ENCODE results near the gene CFAP77. TPM values are rescaled to one million over a fixed set of nuclear protein-coding genes. Genes with fewer than 3 reads are reported as not detected.
A peak's percentile ranks its signal among the peaks of the same experiment; 100 is the strongest.

The CFAP77 gene
- polyA plus RNA-seq, 1 donor from 2014 or later = not detected

DNA sequence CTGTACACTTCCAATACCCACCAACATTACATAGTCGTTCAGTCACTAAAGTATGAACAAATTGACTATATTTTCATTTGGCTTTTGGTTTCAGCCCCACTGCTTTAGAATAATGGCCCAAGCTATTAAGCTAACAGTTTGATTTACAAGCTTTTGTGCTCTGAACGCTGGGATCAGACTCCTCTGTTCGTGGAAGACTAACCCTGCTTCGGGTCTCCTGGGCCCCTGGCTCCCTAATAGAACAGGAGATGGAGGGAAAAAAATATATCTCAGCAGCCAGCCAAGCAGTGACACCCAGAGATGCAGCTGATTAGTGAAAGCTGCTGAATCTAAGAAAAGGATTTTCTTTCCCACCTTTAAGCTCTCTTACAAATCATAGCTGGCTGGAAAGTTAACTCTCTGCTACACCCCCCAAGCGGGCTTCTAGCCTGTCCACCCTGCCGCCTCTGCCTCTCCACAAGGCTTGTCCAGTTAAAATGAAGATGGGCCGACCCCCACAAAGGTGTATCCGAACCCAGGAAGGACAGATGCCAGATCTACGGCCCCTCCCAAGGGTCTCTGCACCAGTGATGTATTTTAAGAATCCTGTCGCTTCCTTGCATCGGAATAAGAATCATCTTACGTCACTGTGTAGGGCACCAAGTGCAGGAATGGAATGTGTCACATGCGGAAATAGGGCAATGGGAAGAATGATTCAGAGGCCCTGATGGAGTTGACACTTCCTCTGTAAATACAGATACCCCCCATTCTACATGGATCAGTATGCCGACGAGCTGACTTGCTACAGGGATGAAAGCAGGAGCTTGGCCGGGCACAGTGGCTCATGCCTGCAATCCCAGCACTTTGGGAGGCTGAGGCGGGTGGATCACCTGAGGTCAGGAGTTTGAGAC is 139.0 kb downstream of the CFAP77 start:
- H3F3A ChIP-seq (ENCODE audit: insufficient read depth, low read length, poor library complexity, severe bottlenecking) = no peaks in the 10 kb centered on the region
- H2AFZ ChIP-seq (ENCODE audit: low read depth, low read length) = no peak overlapping the region
- H4K20me1 ChIP-seq (ENCODE audit: insufficient read depth) = no peaks in the 10 kb centered on the region
- no peaks in the 10 kb centered on the region for H3K9me3 ChIP-seq (ENCODE audit: low read length)
- H3K79me2 ChIP-seq (replicated peaks; ENCODE audit: insufficient read depth, low read length) = no peaks in the 10 kb centered on the region
- no peaks in the 10 kb centered on the region for H3K36me3 ChIP-seq (ENCODE audit: insufficient read depth, low read length)
- no peak overlapping the region for H3K4me2 ChIP-seq (ENCODE audit: low read length)
- TF ChIP-seq EZH2 (IDR thresholded peaks at IDR 0.05; ENCODE audit: borderline replicate concordance, insufficient read depth, low read length, poor library complexity, severe bottlenecking) (no peak), EP300 (conservative IDR thresholded peaks at IDR 0.05; ENCODE audit: poor library complexity, severe bottlenecking) (no peak), MXI1 (conservative IDR thresholded peaks at IDR 0.05; ENCODE audit: poor library complexity, severe bottlenecking) (no peak), SMC3 (conservative IDR thresholded peaks at IDR 0.05; ENCODE audit: poor library complexity) (no peak)
- TF ChIP-seq, protein P1, sequence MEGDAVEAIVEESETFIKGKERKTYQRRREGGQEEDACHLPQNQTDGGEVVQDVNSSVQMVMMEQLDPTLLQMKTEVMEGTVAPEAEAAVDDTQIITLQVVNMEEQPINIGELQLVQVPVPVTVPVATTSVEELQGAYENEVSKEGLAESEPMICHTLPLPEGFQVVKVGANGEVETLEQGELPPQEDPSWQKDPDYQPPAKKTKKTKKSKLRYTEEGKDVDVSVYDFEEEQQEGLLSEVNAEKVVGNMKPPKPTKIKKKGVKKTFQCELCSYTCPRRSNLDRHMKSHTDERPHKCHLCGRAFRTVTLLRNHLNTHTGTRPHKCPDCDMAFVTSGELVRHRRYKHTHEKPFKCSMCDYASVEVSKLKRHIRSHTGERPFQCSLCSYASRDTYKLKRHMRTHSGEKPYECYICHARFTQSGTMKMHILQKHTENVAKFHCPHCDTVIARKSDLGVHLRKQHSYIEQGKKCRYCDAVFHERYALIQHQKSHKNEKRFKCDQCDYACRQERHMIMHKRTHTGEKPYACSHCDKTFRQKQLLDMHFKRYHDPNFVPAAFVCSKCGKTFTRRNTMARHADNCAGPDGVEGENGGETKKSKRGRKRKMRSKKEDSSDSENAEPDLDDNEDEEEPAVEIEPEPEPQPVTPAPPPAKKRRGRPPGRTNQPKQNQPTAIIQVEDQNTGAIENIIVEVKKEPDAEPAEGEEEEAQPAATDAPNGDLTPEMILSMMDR (IDR thresholded peaks at IDR 0.05; ENCODE audit: poor library complexity, severe bottlenecking) = no peak
- no peak overlapping the region for H3K27ac ChIP-seq (ENCODE audit: low read length)
- H3K9me2 ChIP-seq (ENCODE audit: insufficient read depth, low read length) = no peaks in the 10 kb centered on the region
- peak overlapping the region; percentile 35 for H3K9ac ChIP-seq (ENCODE audit: low read length)
- H3K27me3 ChIP-seq (ENCODE audit: insufficient read depth, low read depth, low read length) = no peaks in the 10 kb centered on the region
- H3K4me3 ChIP-seq (ENCODE audit: low read length) = no peak overlapping the region

DNA sequence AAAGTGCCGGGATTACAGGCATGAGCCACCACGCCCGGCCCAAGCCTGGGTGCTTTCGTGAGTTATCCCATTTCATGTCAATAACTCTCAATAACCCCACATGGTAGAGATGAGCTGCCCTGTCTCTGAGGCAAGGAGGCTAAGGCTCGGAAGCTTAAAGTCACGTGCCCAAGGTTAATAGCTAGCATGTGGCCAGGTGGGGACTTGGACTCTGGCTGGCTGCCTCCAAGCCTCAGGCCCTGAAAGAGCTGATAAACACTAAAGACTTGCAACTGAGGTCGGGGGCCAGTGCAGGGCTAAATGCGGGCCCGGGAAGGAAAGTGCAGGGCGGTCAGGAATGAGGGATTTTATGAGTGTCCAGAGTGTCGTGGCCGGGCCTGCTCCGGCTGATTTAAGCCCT is 141.5 kb downstream of the CFAP77 start:
- no peaks in the 10 kb centered on the region for H3K79me2 ChIP-seq (replicated peaks; ENCODE audit: insufficient read depth, low read length)
- H3K9me2 ChIP-seq (ENCODE audit: insufficient read depth, low read length) = no peaks in the 10 kb centered on the region
- no peak overlapping the region for H2AFZ ChIP-seq (ENCODE audit: low read depth, low read length)
- no peak overlapping the region for H3K27ac ChIP-seq (ENCODE audit: low read length)
- no peaks in the 10 kb centered on the region for H4K20me1 ChIP-seq (ENCODE audit: insufficient read depth)
- no peaks in the 10 kb centered on the region for H3K27me3 ChIP-seq (ENCODE audit: insufficient read depth, low read depth, low read length)
- TF ChIP-seq SMC3 (conservative IDR thresholded peaks at IDR 0.05; ENCODE audit: poor library complexity) = no peak
- TF ChIP-seq, protein P2, sequence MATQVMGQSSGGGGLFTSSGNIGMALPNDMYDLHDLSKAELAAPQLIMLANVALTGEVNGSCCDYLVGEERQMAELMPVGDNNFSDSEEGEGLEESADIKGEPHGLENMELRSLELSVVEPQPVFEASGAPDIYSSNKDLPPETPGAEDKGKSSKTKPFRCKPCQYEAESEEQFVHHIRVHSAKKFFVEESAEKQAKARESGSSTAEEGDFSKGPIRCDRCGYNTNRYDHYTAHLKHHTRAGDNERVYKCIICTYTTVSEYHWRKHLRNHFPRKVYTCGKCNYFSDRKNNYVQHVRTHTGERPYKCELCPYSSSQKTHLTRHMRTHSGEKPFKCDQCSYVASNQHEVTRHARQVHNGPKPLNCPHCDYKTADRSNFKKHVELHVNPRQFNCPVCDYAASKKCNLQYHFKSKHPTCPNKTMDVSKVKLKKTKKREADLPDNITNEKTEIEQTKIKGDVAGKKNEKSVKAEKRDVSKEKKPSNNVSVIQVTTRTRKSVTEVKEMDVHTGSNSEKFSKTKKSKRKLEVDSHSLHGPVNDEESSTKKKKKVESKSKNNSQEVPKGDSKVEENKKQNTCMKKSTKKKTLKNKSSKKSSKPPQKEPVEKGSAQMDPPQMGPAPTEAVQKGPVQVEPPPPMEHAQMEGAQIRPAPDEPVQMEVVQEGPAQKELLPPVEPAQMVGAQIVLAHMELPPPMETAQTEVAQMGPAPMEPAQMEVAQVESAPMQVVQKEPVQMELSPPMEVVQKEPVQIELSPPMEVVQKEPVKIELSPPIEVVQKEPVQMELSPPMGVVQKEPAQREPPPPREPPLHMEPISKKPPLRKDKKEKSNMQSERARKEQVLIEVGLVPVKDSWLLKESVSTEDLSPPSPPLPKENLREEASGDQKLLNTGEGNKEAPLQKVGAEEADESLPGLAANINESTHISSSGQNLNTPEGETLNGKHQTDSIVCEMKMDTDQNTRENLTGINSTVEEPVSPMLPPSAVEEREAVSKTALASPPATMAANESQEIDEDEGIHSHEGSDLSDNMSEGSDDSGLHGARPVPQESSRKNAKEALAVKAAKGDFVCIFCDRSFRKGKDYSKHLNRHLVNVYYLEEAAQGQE (IDR thresholded peaks at IDR 0.05; ENCODE audit: borderline replicate concordance) = no peak
- no peak for TF ChIP-seq TAF1 (IDR thresholded peaks at IDR 0.05; ENCODE audit: low read depth)
- TF ChIP-seq EZH2 (IDR thresholded peaks at IDR 0.05; ENCODE audit: borderline replicate concordance, insufficient read depth, low read length, poor library complexity, severe bottlenecking) = no peak
- no peak for TF ChIP-seq RAD21 (conservative IDR thresholded peaks at IDR 0.05)
- TF ChIP-seq POLR2AphosphoS5 (IDR thresholded peaks at IDR 0.05) = no peak
- TF ChIP-seq MXI1 (conservative IDR thresholded peaks at IDR 0.05; ENCODE audit: poor library complexity, severe bottlenecking) = no peak
- TF ChIP-seq EP300 (conservative IDR thresholded peaks at IDR 0.05; ENCODE audit: poor library complexity, severe bottlenecking) = no peak
- H3K9ac ChIP-seq (ENCODE audit: low read length) = no peak overlapping the region
- no peaks in the 10 kb centered on the region for H3F3A ChIP-seq (ENCODE audit: insufficient read depth, low read length, poor library complexity, severe bottlenecking)
- no peak overlapping the region for H3K4me2 ChIP-seq (ENCODE audit: low read length)
- H3K36me3 ChIP-seq (ENCODE audit: insufficient read depth, low read length) = no peaks in the 10 kb centered on the region
- no peak overlapping the region for H3K4me3 ChIP-seq (ENCODE audit: low read length)
- H3K9me3 ChIP-seq (ENCODE audit: low read length) = no peaks in the 10 kb centered on the region
